ENCODE measurements around the gene HIRA.

The HIRA gene

DNA sequence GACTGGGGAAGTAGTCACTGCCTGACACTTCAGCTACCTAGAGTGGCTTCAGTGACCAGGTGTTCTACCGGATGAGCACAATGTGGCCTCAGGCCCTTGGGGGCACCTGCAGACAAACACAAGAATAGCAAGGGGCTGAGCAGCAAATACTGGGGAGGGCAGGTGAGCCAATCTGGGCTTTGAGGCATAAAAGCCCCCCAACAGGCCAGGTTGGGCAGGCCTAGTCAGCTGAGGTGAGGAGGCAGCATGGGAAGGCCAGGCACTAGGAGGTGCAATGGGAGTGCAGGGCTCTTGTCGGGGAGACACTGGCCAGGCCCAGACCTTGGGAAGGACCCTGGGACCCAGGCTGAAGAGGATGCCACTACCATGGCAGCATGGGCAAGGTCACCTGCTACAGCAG lies 38.5 kb upstream of the HIRA start:
- no peak for DNase-seq (ENCODE audit: low read depth)
- TF ChIP-seq CTCF (IDR thresholded peaks at IDR 0.05; ENCODE audit: control insufficient read depth, insufficient read depth, low read depth, low read length, missing control alignments), result no peak
- H3K4me3 ChIP-seq (ENCODE audit: control insufficient read depth, low read depth, low read length), result no peak overlapping the region

GRCh38 chr22:19469421-19469820 lies 37.9 kb upstream of the HIRA start:
- H3K4me3 ChIP-seq (ENCODE audit: control insufficient read depth, low read depth, low read length), result no peak overlapping the region
- TF ChIP-seq CTCF (IDR thresholded peaks at IDR 0.05; ENCODE audit: control insufficient read depth, insufficient read depth, low read depth, low read length, missing control alignments), result no peak
- DNase-seq (ENCODE audit: low read depth), result no peak

DNA sequence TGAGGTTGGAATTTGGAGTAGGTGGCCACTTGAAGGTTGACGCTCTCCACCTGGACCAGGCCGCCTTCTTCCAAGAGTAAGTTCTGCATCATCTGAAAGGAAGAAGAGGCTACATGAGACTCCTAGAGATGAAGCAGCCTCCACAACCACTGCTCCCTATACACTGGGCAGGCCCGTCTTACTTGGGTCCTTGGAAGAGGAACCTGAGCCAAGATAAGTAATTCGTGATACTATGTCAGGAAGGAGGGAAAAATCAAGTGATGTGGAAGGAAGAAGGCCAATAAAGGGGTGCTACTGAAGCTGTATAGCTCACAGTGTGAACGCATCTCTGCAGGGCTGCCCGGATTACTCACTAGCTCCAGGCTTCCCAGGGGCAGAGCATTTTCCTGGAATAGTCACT lies 36.4 kb upstream of the HIRA start:
- TF ChIP-seq CTCF (IDR thresholded peaks at IDR 0.05; ENCODE audit: control insufficient read depth, insufficient read depth, low read depth, low read length, missing control alignments), result no peak

GRCh38 chr22:19466848-19467752 lies 35.6 kb upstream of the HIRA start:
- DNase-seq (ENCODE audit: low read depth), result no peak
- TF ChIP-seq CTCF (IDR thresholded peaks at IDR 0.05; ENCODE audit: control insufficient read depth, insufficient read depth, low read depth, low read length, missing control alignments), result no peak

More for the DNA sequence above, 36.4 kb upstream of the HIRA start:
- no peak for DNase-seq (ENCODE audit: low read depth)
- H3K4me3 ChIP-seq (ENCODE audit: control insufficient read depth, low read depth, low read length), result no peak overlapping the region

GRCh38 chr22:19466126-19466716 lies 34.7 kb upstream of the HIRA start:
- no peak for TF ChIP-seq CTCF (IDR thresholded peaks at IDR 0.05; ENCODE audit: control insufficient read depth, insufficient read depth, low read depth, low read length, missing control alignments)
- DNase-seq (ENCODE audit: low read depth), result no peak
- no peak overlapping the region for H3K4me3 ChIP-seq (ENCODE audit: control insufficient read depth, low read depth, low read length)

More at GRCh38 chr22:19466848-19467752, 35.6 kb upstream of the HIRA start:
- H3K4me3 ChIP-seq (ENCODE audit: control insufficient read depth, low read depth, low read length), result no peak overlapping the region

DNA sequence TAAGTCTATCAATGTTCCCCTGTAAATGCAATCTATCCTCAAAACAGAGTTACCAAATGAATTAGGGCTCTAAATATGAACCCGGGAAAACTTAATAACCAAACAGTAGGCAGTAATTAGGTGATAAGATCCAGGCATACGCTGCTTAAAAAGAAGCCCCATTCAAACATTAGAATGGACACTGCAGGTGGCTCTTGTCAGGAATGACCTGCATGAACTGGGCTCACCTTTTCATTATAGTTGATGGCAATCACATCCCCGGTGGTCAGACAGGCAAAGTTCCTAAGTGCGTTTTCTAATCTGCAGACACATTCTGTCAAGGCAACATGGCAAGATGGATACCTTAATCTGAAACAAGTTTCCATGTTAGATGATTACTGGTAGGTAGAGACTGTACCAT lies 33.4 kb upstream of the HIRA start:
- TF ChIP-seq CTCF (IDR thresholded peaks at IDR 0.05; ENCODE audit: control insufficient read depth, insufficient read depth, low read depth, low read length, missing control alignments), result no peak
- no peak for DNase-seq (ENCODE audit: low read depth)
- H3K4me3 ChIP-seq (ENCODE audit: control insufficient read depth, low read depth, low read length), result no peak overlapping the region
